GM19324 (cell line): ENCODE data around the gene FNDC3A.

Experiments
- ATAC-seq: cut with Tn5 transposase; IDR thresholded peaks from one replicate; pipeline ENCODE4 v1.9.1; 2021; ENCODE audit warnings: mild to moderate bottlenecking, moderate library complexity; ENCODE audit not compliant: unreplicated experiment, low FRiP score

The FNDC3A gene, protein sequence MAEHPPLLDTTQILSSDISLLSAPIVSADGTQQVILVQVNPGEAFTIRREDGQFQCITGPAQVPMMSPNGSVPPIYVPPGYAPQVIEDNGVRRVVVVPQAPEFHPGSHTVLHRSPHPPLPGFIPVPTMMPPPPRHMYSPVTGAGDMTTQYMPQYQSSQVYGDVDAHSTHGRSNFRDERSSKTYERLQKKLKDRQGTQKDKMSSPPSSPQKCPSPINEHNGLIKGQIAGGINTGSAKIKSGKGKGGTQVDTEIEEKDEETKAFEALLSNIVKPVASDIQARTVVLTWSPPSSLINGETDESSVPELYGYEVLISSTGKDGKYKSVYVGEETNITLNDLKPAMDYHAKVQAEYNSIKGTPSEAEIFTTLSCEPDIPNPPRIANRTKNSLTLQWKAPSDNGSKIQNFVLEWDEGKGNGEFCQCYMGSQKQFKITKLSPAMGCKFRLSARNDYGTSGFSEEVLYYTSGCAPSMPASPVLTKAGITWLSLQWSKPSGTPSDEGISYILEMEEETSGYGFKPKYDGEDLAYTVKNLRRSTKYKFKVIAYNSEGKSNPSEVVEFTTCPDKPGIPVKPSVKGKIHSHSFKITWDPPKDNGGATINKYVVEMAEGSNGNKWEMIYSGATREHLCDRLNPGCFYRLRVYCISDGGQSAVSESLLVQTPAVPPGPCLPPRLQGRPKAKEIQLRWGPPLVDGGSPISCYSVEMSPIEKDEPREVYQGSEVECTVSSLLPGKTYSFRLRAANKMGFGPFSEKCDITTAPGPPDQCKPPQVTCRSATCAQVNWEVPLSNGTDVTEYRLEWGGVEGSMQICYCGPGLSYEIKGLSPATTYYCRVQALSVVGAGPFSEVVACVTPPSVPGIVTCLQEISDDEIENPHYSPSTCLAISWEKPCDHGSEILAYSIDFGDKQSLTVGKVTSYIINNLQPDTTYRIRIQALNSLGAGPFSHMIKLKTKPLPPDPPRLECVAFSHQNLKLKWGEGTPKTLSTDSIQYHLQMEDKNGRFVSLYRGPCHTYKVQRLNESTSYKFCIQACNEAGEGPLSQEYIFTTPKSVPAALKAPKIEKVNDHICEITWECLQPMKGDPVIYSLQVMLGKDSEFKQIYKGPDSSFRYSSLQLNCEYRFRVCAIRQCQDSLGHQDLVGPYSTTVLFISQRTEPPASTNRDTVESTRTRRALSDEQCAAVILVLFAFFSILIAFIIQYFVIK

GRCh38 chr13:48975856-48976575 is at the start of gene FNDC3A:
FNDC3A (plus strand) TSS chr13:48975912; CDS start chr13:49006191, 30,279 bp downstream.
- ATAC-seq = peak; percentile 71

DNA sequence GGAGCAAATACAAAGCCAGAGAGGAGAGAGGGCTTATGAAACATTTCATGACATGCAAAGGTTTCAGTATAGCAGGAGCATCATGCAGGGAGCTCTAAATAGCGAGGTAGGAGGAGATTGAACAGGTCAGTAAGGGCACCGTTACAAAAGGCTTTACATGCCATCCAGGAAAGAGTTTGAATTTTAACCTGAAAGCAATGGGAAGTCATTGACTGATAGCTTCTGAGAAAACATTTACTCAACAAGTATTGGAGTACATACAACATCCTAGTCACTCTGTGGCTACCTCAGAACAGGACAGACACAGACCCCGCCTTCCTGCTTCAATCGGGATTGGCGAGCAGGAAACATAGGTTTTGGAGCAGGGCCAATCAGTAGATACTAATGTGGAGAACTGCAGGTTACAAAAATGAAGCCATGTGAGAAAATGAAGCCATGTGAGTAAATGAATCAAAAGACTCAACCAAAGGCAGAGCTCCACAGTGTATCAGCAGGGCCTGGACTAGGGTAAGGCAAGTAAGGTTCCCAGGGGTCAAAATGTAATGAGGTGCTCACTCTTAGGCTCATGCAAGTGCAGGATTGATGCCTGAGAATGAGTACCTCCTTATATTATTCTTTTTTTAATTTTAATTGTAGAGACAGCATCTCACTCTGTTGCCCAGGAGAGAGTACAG is 46.8 kb upstream of the FNDC3A start:
- ATAC-seq = no peak

DNA sequence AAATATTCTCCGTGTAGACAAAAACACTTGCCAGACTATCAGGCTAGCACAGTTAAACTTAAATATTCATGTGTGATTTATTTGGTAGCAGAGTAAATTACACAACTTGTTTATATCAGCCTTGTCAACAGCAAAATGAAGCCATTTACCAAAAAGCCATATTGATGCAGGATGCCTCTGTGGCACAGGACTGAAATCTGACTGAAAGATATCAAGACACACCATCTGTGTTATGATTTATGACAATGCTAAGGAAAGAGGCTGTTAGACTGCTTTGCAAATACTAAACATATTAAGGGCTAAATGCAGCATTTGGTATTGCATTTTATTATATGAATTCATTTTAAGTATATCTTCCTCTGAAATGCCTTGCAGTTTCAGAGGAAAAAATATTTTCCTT is 44.8 kb upstream of the FNDC3A start:
- no peak for ATAC-seq

DNA sequence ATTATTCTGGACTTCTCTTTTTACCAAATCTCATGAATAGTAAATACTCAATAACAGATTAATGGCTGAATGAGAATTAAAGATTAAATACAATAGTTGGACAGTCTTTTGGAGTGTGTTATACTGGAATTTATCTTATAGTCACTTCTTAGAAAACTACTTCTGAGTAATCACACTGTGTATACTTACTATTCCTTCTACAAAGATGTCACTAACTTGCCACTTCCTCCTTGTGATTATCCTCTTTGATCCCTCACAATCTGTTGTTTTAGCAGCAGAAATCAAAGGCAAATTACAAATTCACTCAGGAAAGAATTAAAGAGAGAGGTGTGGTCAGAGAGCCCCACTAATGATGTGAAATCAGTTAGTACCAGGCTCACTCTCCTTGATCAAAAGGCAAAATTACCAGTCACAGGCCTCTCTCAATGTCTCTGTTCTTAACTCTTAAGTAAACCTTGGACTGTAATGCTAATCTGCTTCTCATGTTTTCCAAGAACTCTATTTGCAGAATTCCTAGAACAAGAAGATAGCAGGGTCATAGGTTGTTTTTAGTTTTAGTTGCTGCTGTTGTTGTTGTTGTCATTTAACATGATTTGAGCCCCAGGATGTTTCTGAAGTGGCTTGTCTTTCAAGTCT is 37.3 kb upstream of the FNDC3A start:
- ATAC-seq = no peak

DNA sequence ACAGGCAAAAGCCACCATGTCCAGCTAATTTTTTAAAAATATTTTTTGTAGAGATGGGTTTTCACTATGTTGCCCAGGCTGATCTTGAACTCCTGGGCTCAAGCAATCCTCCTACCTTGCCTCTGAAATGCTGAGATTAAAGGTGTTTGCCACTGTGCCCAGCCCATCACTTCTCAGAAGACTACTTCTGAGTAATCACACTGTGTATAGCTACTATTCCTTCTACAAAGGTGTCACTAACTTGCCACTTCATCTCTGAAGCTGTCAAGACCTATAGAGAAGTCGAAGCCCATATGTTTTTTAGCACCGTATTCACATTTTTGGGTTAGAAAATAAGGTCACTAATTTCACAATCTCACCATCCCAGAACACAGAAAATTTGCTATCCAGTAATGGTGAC is 36.0 kb upstream of the FNDC3A start:
- no peak for ATAC-seq

DNA sequence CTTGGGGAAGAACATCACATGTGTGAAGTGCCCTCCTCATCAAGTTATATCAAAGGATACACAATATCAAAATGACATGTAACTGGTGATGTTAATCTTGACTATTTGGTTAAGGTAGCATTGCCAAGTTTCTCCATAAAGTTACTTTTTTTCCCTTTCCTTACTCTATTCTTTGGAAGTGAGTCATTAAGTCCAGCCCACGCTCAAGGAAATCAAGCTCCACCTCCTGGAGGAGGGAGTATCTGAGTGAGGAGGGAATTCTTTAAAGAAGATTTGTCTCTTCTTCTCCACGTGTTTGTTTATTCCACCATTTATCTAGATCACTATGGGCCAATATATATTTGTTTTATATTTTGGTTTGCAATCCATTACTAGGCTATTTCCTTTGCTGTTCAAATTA is 33.6 kb upstream of the FNDC3A start:
- no peak for ATAC-seq

DNA sequence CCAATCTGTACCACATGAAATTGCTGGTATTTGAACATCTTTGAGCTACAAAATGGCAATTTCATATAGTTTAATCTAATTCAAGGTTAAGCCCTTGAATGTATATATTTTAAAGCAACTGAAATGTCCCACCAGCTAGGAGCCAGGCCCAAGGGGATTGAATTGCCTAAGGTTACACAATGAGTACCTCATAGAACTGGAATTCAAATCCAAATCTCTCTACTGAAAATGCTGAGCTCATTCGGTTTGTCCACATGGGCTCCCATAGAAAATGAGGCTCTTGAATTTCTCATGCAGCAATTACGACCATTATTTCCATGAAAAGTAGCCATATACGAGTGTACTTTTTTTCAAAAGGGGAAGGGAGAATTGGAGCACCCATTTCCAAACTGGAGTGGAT is 31.5 kb upstream of the FNDC3A start:
- no peak for ATAC-seq

DNA sequence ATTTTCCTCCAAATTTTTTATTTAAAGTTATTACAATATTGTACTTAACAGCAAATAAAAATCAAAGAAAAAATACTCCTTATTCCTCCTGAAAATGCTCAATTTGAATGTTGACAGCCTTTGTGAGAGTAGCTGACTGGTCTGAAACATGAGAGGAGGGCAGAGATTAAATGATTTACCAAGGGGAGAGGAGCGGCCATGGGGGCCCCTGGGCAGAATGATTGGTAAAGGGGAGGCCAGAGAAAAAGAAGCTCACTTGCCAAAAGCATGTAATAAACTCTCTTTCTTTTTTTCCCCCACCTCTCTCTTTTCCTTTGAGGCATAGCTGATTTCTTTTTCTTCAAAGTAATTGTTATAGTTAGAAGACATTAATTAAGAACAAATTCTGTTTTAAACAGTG is 30.1 kb upstream of the FNDC3A start:
- no peak for ATAC-seq

- no peak for ATAC-seq
Measured at GRCh38 chr13:48946163-48946562, 29.5 kb upstream of the FNDC3A start.

GRCh38 chr13:48949566-48950500 is 25.9 kb upstream of the FNDC3A start:
- ATAC-seq = no peak

DNA sequence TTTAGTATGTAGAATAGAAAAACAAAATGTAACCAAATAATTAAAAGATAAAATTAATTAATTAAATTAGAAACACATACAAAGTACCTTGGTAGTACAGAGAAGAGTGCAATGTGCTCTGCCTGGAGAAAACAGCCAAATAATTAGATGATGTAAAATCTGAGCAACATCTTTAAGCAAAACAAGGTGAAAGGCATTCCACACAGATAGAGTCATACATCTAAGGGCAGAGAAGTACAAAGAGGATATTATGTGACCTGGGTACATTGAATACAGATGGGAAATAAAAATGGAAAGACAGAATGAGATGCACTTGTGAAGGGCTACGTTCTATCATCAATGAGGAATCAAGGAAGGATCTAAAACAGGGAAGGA is 25.2 kb upstream of the FNDC3A start:
- no peak for ATAC-seq

DNA sequence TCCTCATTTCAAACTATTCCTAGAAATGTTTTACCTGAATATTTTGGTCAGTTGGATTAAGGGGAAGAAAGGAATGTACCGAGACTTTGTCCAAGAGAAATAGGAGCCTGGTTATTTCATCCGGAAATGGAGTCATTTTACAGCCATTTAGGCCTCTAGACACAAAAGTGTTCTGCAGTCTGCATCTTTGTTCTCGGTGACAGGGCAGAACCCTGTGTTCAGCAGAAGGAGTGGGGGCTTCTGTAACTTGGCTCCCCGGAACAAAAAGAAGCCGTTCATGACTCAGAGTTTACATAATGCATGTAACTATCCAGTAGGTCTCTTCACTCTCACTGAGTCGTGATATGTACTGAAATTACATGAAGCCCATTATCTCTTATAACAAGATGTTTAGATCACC is 21.6 kb upstream of the FNDC3A start:
- no peak for ATAC-seq

DNA sequence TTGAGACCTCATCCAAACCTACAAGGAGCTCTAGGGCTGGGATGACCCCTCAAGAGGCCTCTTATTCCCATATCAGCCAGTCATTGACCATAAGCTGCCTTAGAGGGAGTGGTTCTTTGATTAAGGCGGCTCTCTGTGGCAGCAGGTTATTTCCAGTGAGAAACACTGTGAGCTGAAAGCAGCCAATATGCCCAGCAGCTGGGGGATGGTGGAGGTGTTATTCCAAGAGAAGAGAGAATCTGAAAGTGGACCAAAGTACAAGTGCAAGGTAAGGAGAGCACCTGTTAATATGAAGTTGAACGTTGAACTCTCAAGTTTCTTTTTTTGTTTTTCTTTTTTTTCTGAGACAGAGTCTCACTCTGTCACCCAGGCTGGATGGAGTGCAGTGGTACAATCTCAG is 20.2 kb upstream of the FNDC3A start:
- no peak for ATAC-seq

DNA sequence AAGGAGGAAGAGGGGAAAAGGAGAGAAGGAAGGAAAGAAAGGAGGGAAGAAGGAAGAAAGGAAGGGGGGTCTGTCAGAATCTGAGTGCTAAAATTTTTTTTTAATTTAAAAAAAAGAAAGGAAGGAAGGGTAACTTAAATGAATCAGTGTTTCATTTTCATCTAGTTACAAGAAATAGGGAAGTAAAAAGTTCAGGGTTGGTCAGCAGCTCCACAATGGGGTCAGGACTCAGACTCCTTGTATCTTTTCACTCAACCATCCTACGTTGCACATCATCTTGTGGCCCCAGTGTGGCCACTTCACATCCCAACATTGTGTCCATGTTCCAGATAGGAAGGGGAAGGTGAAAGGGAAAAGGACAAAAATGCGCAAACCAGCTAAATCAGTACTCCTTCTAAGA is 14.3 kb upstream of the FNDC3A start:
- no peak for ATAC-seq

DNA sequence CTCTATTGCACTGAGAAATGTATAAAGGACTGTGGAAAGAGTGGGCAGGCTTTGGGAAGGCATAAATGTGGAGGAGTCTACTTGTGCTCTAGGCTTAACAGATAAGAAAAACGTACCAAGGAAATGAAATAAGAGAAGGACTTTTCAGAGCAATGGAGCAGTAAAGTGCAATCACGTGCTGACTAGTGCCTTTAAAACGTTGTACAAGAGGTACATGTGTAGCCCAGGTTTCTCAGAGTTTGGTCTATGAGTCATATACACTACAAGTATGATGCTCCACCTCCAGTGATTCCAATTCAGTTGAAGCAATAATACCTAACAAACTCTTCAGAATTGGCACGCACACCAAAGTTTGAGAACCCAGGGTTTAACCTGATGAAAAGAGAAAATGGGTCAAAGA is 13.4 kb upstream of the FNDC3A start:
- ATAC-seq = no peak

DNA sequence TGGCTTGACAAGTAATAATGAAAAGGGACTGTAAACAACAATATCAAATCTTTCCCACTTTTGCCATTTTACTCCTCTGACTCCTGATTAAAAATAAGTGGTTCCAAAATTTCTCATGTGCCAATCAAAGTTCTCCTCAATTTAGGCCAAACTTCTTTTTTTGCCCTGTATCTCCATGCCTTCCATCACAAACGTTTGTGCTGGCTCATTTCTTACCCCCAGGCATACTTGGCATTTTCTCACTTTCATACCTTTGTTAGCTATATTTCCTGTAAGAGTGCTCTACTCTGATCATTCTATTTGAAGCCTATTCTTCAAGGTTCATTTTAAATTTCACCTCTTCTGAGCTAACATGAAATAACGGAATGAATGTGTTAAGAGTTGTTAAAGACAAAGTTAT is 10.0 kb upstream of the FNDC3A start:
- ATAC-seq = no peak

DNA sequence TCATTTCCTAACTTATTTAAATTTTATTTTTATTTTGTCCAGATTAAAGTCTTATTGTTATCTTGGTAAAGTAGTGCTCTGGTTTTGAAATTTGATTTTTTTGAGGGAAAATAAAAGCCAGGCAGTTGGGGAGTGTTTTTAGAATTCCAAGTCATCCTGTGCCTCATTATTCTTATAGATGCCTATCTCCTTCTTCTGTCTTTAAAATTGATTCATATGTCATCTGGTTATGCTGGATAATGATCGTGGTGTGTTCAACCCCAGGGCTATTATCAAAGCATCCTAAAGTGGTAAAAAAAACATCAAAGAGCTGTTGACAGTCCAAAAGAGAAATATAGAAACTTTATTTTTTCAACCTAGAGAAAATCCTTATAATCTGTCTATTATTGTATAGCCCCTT is 6.0 kb upstream of the FNDC3A start:
- ATAC-seq = no peak

- ATAC-seq = no peak
Measured at GRCh38 chr13:48973845-48974431, 1.8 kb upstream of the FNDC3A start.
